H1 (cell line): ENCODE data around the gene NOL9. TPM values are rescaled to one million over a fixed set of nuclear protein-coding genes. Genes with fewer than 3 reads are reported as not detected.

ENCODE experiments used
- RNF2 ChIP-seq: fragments of 200-900, 300-1000 bp; sonication (generic); IDR thresholded peaks from 2 replicates; pipeline ENCODE4 v1.7.1; 2016; ENCODE audit warnings: borderline replicate concordance, low read depth, mild to moderate bottlenecking, antibody characterized with exemption, low read length; ENCODE audit not compliant: poor library complexity, severe bottlenecking; ENCODE audit errors: missing control alignments
- TBP ChIP-seq: IDR thresholded peaks from 2 replicates; pipeline ENCODE4 v1.6.1; 2011; ENCODE audit warnings: low read depth, low read length, improper control_type of control experiment
- ZNF274 ChIP-seq: IDR thresholded peaks from 2 replicates; pipeline ENCODE4 v1.7.0; 2012; ENCODE audit warnings: low read length, borderline replicate concordance; ENCODE audit errors: extremely low read depth
- polyA plus RNA-seq, 7 experiments: library from polyadenylated mRNA; depleted of rRNA in 3 of 7; stranded (reverse) in 5 of 7; unstranded in 2 of 7; fragments of >200 nt in 5 of 7; fragments of 200-250 nt in 2 of 7; gene quantifications; 1 replicate in 5 of 7; 2 replicates in 1 of 7; 4 replicates in 1 of 7; pipeline versions ENCODE4 v1.2.1 to v1.2.3, GENCODE V29; 2011 to 2013; ENCODE audit warnings: missing spikeins in 2 of 7, mixed read lengths in 2 of 7
- total RNA-seq: library from RNA; stranded (reverse); fragmentation: NEBNext Ultra II Directional; extraction: Animal tissue kit (Norgen Biotek cat#: 25700); gene quantifications from 2 replicates; pipeline ENCODE4 v1.2.1, GENCODE V29; 2021
- TF ChIP-seq, protein P1 (sequence below): IDR thresholded peaks from 2 replicates; pipeline ENCODE4 v1.6.1; 2011; ENCODE audit warnings: low read length, improper control_type of control experiment
- TF ChIP-seq, protein P2 (sequence below), 3 experiments: IDR thresholded peaks; 1 replicate in 2 of 3; 2 replicates in 1 of 3; pipeline versions ENCODE4 v1.5.1 to v1.6.1; 2011; ENCODE audit warnings: low read length in 3 of 3, mild to moderate bottlenecking in 3 of 3, inconsistent platforms in 2 of 3, low read depth in 1 of 3, moderate library complexity in 1 of 3; ENCODE audit not compliant: insufficient read depth in 1 of 3; ENCODE audit errors: control extremely low read depth in 1 of 3

Gene NOL9
- total and polyA plus RNA-seq, 2 of the 8 experiments (the other 6 are each of a cell fraction or from before 2014, with no cell fraction given): 17.1 to 38.1 TPM

DNA sequence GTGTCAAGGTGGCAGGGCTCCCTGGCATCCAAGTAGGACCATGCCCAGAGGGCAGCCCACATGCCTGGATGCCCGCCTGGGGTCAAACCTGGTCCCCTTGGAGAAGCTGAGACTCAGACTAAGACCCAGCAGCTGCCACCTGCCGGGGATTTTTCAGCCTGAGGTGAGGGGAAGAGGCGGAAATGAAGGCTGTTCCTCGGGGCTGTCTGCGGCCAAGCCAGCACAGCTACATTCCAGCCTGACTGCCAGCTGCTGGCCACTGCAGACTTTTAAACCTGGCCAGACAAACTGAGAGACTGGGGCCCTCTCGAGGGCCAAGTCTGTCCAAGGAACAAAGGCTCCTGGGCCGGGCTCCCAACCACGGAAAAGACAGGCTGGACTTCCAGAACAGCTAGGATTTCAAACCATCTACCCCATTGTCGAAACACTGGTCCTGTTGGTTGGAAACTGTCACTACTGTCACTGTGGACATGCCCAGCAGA is 41.0 kb downstream of the NOL9 start (continued):
- TF ChIP-seq TBP: no peak
- no peak for TF ChIP-seq ZNF274
- TF ChIP-seq, protein P1, sequence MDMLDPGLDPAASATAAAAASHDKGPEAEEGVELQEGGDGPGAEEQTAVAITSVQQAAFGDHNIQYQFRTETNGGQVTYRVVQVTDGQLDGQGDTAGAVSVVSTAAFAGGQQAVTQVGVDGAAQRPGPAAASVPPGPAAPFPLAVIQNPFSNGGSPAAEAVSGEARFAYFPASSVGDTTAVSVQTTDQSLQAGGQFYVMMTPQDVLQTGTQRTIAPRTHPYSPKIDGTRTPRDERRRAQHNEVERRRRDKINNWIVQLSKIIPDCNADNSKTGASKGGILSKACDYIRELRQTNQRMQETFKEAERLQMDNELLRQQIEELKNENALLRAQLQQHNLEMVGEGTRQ: no peak
- TF ChIP-seq, protein P2, sequence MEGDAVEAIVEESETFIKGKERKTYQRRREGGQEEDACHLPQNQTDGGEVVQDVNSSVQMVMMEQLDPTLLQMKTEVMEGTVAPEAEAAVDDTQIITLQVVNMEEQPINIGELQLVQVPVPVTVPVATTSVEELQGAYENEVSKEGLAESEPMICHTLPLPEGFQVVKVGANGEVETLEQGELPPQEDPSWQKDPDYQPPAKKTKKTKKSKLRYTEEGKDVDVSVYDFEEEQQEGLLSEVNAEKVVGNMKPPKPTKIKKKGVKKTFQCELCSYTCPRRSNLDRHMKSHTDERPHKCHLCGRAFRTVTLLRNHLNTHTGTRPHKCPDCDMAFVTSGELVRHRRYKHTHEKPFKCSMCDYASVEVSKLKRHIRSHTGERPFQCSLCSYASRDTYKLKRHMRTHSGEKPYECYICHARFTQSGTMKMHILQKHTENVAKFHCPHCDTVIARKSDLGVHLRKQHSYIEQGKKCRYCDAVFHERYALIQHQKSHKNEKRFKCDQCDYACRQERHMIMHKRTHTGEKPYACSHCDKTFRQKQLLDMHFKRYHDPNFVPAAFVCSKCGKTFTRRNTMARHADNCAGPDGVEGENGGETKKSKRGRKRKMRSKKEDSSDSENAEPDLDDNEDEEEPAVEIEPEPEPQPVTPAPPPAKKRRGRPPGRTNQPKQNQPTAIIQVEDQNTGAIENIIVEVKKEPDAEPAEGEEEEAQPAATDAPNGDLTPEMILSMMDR (IDR thresholded peaks at IDR 0.05; ENCODE audit: control extremely low read depth in 1 of 3, insufficient read depth in 1 of 3, low read depth in 1 of 3, low read length in 3 of 3): no peak
- no peak for TF ChIP-seq RNF2
